Heart left ventricle (tissue), 16 donors: Measurements from ENCODE around the gene PRSS1. TPM values are rescaled to one million over a fixed set of nuclear protein-coding genes. Genes with fewer than 3 reads are reported as not detected.
"Not testable (repeated sequence)": the region's sequence is repeated elsewhere in the genome, so short reads cannot be mapped to it uniquely, and the experiment has no call there.

Experiments
- ATAC-seq, 4 donors: fragments of 200-7000 bp; cut with Tn5 transposase; one replicate each; pipeline ENCODE4 v1.9.1; 2020 to 2022; ENCODE audit warnings: moderate library complexity in 4 of 4, mild to moderate bottlenecking in 3 of 4, moderate number of reproducible peaks in 1 of 4
- DNase-seq, 5 donors: peaks; one replicate each; pipeline ENCODE4 v3.0.0-alpha.2; 2020
- H3K27ac ChIP-seq, 12 donors: fragments of 200-600 bp; sonication (generic) in 4 of 12; one replicate each; pipeline versions ENCODE4 v1.5.0 to v1.8.0; 2016 to 2022; ENCODE audit warnings: mild to moderate bottlenecking in 2 of 12
- H3K27me3 ChIP-seq, 9 donors: fragments of 200-600 bp; sonication (generic) in 2 of 9; one replicate each; pipeline versions ENCODE4 v1.5.1 to v1.8.0; 2016 to 2022; ENCODE audit warnings: mild to moderate bottlenecking in 3 of 9
- H3K36me3 ChIP-seq, 9 donors: fragments of 200-600 bp; sonication (generic) in 2 of 9; one replicate each; pipeline versions ENCODE4 v1.5.0 to v1.8.0; 2018 to 2022; ENCODE audit warnings: mild to moderate bottlenecking in 2 of 9
- H3K4me1 ChIP-seq, 12 donors: fragments of 200-600 bp; sonication (generic) in 4 of 12; one replicate each; pipeline versions ENCODE4 v1.5.0 to v1.8.0; 2016 to 2022; ENCODE audit warnings: mild to moderate bottlenecking in 3 of 12
- H3K4me3 ChIP-seq, 12 donors: fragments of 200-600 bp; sonication (generic) in 4 of 12; one replicate each; pipeline versions ENCODE4 v1.5.0 to v1.8.0; 2017 to 2022; ENCODE audit warnings: mild to moderate bottlenecking in 9 of 12, moderate library complexity in 4 of 12
- H3K9me3 ChIP-seq, 12 donors: fragments of 200-600 bp; sonication (generic) in 4 of 12; one replicate each; pipeline versions ENCODE4 v1.5.0 to v1.8.0; 2016 to 2022; ENCODE audit warnings: mild to moderate bottlenecking in 1 of 12
- POLR2A ChIP-seq, 2 donors: fragments of 450-650 bp; IDR thresholded peaks; one replicate each; pipeline ENCODE4 v1.6.1; 2017; ENCODE audit warnings: antibody characterized with exemption in 2 of 2, mild to moderate bottlenecking in 2 of 2, moderate library complexity in 2 of 2
- WGBS, 4 donors: extraction: QIAGEN DNeasy Blood & Tissue Kit in 2 of 4; methylation state at CpG; one replicate each; pipeline versions ENCODE4 v1.1.5 to v1.1.7; 2013 to 2018; 5-methylcytosine and 5-hydroxymethylcytosine counted together
- intact Hi-C, 10 donors: fragments of 100-400 bp; cut with DNase I; formaldehyde crosslinking; loops; one replicate each; pipeline versions ENCODE4 v1.11.1 to v1.14.2; 2022
- polyA plus RNA-seq, 2 donors: library from polyadenylated mRNA; stranded (reverse); fragments of 200-250 nt; gene quantifications; one replicate each; pipeline ENCODE4 v1.2.3, GENCODE V29; 2013
- total RNA-seq, 9 donors: library from RNA; depleted of rRNA in 2 of 9; stranded (reverse); fragments of >200 nt in 2 of 9; fragmentation: NEBNext Ultra II Directional in 3 of 9; extraction: Animal tissue kit (Norgen Biotek cat#: 25700) in 3 of 9; gene quantifications; one replicate each; pipeline versions ENCODE4 v1.1.0 to v1.2.4, GENCODE V29; 2016 to 2023
- TF ChIP-seq, protein P1 (sequence below), 12 donors: fragments of 200-600 bp; sonication (generic) in 4 of 12; IDR thresholded peaks; one replicate each; pipeline versions ENCODE4 v1.5.0 to v1.8.0; 2018 to 2022; ENCODE audit warnings: antibody characterized with exemption in 12 of 12, mild to moderate bottlenecking in 5 of 12
- donor health status: ischemic (EF 13 %, LVEDD 7.1; RV severe dilation, severe dysfunction).
- donor health status: healthy with polysubstance abuse.
- donor health status: DM: no; HTN: yes; CAD: no.
- donor health status: DM: no; HTN: no; CAD: no.
- donor health status: ischemic (EF 25% LVEDD 6.9; RV normal size, moderate dysfunction).
- donor health status: ischemic (EF 25% LVEDD 5.7; RV mildly dilated, moderate dysfunction).
- donor health status: healthy.
- donor health status: DM: yes; HTN: yes; CAD: no.
- donor health status: ischemic (EF 35%, LVEDD 5.7; RV mildly dilated, moderate dysfunction).
- donor health status: nonischemic (EF 11% LVEDD 7.7; RV severe dilation, severe dysfunction).
- donor health status: DM: yes; HTN: yes; CAD: no.
- donor health status: PGD.
- donor health status: ischemic (EF 29% LVEDD 5.4; RV normal size, mild dysfunction).
- donor health status: nonischemic (EF 23%, LVEDD 6.1; RV moderate dilation, normal function).

PRSS1 gene
- total and polyA plus RNA-seq, 11 donors = 1.3 to 4.3 (median 3.0) TPM; not detected in 5

DNA sequence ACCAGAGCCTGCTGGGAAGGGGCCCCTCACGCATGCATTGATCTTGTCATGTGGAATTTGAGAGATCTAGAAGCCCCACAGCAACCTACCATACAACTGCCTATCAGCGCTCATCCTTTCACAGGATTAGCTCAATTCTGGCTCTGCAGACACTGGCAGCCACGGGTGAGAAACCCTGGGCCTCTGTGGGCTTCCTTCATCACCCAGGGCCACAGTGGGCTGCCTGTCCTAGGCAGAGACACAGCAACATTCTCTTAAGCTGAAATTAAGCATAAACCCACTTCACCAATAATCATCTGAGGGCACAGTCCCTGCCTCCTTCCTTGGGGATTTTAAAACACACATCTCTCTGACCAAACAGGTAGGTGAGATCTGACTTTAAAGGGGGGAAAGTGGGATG lies 18.2 kb downstream of the PRSS1 start:
- intact Hi-C loops = loop anchor here in 1 of 10 donors (10.0 kb wide), 1 partner anchor 57 kb away; no protein-coding TSS in a partner anchor
- Histone ChIP-seq H3K4me3 (no peak overlapping the region), H3K4me1 (no peaks in the 10 kb centered on the region), H3K27me3 (peaks cover 0 to 23% (median 0%) of the 10 kb centered on the region in 9 donors), H3K9me3 (no peaks in the 10 kb centered on the region), H3K27ac (no peak overlapping the region), H3K36me3 (no peaks in the 10 kb centered on the region)
- DNase-seq = no peak
- TF ChIP-seq POLR2A (IDR thresholded peaks at IDR 0.05) = no peak
- TF ChIP-seq, protein P1, sequence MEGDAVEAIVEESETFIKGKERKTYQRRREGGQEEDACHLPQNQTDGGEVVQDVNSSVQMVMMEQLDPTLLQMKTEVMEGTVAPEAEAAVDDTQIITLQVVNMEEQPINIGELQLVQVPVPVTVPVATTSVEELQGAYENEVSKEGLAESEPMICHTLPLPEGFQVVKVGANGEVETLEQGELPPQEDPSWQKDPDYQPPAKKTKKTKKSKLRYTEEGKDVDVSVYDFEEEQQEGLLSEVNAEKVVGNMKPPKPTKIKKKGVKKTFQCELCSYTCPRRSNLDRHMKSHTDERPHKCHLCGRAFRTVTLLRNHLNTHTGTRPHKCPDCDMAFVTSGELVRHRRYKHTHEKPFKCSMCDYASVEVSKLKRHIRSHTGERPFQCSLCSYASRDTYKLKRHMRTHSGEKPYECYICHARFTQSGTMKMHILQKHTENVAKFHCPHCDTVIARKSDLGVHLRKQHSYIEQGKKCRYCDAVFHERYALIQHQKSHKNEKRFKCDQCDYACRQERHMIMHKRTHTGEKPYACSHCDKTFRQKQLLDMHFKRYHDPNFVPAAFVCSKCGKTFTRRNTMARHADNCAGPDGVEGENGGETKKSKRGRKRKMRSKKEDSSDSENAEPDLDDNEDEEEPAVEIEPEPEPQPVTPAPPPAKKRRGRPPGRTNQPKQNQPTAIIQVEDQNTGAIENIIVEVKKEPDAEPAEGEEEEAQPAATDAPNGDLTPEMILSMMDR (IDR thresholded peaks at IDR 0.05) = no peak
- 53 to 72% (median 63%) methylated on average over 3 of the region's 3 CpGs for WGBS, 4 donors
- no peak for ATAC-seq

DNA sequence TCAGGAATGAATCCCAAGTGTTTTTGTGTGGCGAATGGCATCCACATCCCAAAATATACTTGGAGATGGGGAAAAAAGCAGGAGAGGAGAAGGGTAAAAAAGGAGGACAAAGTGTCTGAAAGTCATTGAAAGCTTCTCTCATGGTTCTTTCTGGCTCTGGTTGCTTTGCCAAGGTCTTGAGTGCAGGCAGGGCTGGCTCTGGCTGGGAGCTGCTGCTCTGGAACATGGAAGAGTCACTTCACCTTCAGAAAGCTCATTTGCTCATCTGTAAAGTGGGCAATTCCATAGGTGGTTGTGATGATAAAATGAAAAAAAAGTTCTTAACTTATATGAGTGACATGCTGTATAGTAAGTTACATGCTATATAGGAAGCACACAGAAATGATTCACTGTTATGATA lies 18.6 kb downstream of the PRSS1 start:
- H3K9me3 ChIP-seq = no peaks in the 10 kb centered on the region
- WGBS, 4 donors = 59 to 84% (median 65%) methylated on average over 1 of the region's 1 CpG
- peaks cover 0 to 23% (median 0%) of the 10 kb centered on the region in 9 donors for H3K27me3 ChIP-seq
- TF ChIP-seq POLR2A (IDR thresholded peaks at IDR 0.05) = no peak
- TF ChIP-seq, protein P1 (IDR thresholded peaks at IDR 0.05) = no peak
- intact Hi-C loops = loop anchor here in 1 of 10 donors (10.0 kb wide), 1 partner anchor 57 kb away; no protein-coding TSS in a partner anchor
- no peaks in the 10 kb centered on the region for H3K36me3 ChIP-seq
- no peak overlapping the region for H3K4me3 ChIP-seq
- DNase-seq (no peak), ATAC-seq (no peak)
- no peak overlapping the region for H3K27ac ChIP-seq
- no peaks in the 10 kb centered on the region for H3K4me1 ChIP-seq

DNA sequence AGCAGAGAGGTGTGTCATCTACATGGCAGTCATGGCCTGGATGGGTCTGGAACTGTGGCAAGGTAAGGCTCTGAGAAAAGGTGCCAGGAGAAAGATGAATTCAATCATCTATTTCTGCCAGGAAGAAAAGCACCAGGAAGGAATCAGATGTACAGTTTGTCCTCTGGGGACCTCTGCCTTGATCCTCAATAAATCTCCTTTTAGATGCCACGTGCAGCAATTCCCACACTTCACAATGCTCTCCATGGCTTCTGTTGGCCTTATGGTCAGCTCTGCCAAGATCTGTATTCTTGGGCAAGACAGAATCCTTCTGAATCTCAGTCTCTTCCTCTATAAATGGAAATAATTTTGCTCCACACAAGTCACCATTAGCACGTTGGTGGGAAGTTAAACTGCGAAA lies 19.6 kb downstream of the PRSS1 start:
- not testable (repeated sequence) for ATAC-seq
- intact Hi-C loops = loop anchor here in 1 of 10 donors (10.0 kb wide), 1 partner anchor 56 kb away; no protein-coding TSS in a partner anchor
- WGBS, 4 donors = 62 to 76% (median 66%) methylated on average over 3 of the region's 3 CpGs

DNA sequence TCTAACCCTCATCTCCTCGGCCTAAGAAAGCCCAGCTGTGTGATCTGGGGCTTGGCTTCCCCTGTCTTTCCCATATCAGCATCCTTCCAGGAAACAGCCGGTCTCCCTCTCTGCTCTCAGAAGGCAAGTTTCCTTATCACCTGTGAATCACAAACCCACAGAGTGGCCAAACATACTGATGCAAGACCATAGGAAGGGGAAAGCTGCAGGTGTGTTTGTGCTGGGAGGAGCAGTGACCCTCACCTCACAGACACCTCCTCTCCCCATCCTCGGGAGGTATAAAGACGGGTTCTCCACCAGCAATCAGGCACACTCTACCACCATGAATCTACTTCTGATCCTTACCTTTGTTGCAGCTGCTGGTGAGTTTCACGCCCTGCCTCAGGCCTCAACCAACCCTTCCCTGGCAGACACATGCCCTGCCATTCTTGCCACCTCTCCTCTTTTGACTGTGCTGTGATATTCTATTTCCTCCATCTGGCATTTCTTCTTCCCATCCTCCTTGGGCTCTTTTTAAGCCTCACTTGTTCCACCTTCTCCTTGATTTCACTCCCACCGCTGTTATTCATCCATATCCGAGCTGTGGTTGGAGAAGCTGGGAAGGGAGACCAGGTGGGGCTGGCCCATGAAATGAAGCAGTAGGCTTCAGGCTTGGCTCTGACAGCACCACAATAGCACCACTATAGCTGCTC lies 21.5 kb downstream of the PRSS1 start, which contains the start of gene PRSS2:
Gene PRSS2, plus strand, starts transcription at position 310 of the 692 bp plus-strand sequence. Its CDS starts 13 bp downstream, at position 323.
- DNase-seq (no peak), ATAC-seq (no peak)
- Histone ChIP-seq H3K27me3 (peaks cover 0 to 23% (median 0%) of the 10 kb centered on the region in 9 donors), H3K4me1 (peaks cover 0 to 4% (median 0%) of the 10 kb centered on the region in 12 donors), H3K4me3 (no peak within 1 kb of the TSS), H3K36me3 (no peaks in the 10 kb centered on the region), H3K27ac (no peak within 1 kb of the TSS), H3K9me3 (no peaks in the 10 kb centered on the region)
- WGBS, 4 donors = 60 to 71% (median 65%) methylated on average over 7 of the region's 7 CpGs
- intact Hi-C loops = no loop called here
- TF ChIP-seq, protein P1 (IDR thresholded peaks at IDR 0.05) = no peak
- TF ChIP-seq POLR2A (IDR thresholded peaks at IDR 0.05) = no peak

More for the DNA sequence above, 19.6 kb downstream of the PRSS1 start:
- not testable (repeated sequence) for H3K4me3 ChIP-seq, H3K4me1 ChIP-seq, H3K9me3 ChIP-seq, H3K27ac ChIP-seq, H3K36me3 ChIP-seq, DNase-seq
- H3K27me3 ChIP-seq = peaks cover 0 to 23% (median 0%) of the 10 kb centered on the region in 9 donors
